Superior temporal gyrus (tissue), 1 donor: Measurements from ENCODE around the gene GCK.
A peak's percentile ranks its signal among the peaks of the same experiment; 100 is the strongest.
"Not testable (repeated sequence)": the region's sequence is repeated elsewhere in the genome, so short reads cannot be mapped to it uniquely, and the experiment has no call there.

Experiments used
- DNase-seq: peaks from one replicate; pipeline ENCODE4 v3.0.0-alpha.2; 2016; ENCODE audit errors: extremely low spot score

Gene GCK

DNA sequence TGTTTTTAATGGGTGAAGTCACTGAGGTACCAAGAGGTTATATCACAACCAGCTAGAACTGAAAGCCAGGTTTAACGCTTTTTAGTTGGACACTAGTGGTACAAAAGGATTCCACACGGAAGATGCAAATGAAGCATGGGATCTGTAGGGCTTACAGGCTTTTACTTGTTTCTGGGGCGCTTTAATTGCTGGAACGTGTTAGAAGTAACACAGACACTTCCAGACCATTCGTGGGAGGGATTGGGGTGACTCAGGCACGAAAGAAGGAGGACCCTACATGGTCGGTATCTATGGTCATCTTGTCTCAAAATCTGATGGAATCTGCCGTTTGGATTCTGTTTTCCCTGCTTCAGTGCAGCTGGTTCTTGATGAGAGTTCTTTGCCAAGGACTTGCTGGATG lies 12.6 kb upstream of the GCK start:
- no peak for DNase-seq

DNA sequence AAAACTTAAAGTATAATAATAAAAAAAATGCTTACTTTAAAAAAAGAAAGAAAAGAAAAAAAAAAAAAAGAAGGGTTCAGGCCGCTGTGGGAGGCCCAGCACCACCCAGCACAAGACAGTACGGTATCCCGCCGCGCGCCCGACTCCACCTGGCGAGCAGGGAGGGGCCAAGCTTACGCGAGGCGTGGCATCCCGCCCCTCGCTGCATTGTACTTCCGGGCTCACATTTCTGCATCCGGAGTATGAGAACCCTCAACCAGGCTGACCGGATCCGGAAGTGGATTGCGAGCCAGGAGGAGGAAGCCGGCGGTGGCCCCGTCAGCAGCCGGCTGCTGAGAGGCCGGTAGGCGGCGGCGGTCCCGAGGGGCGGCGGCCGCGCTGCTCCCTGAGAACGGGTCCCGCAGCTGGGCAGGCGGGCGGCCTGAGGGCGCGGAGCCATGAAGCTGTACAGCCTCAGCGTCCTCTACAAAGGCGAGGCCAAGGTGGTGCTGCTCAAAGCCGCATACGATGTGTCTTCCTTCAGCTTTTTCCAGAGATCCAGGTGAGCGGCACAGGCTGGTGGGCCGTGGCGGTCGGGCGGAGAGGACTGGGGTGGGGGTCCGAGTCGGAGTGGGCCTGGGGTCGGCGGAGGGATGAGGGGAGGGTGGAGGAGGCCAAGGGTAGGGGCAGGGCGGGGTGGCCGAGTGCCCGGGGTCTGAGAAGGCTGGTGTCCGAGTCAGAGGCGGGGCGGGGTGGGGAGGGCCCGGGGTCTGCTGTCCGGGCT lies 11.6 kb upstream of the GCK start, which contains the start of gene YKT6:
Gene YKT6, plus strand, starts transcription at position 280 of the 763 bp plus-strand sequence. Its CDS starts 158 bp downstream, at position 438.
- DNase-seq: peak; percentile 96

DNA sequence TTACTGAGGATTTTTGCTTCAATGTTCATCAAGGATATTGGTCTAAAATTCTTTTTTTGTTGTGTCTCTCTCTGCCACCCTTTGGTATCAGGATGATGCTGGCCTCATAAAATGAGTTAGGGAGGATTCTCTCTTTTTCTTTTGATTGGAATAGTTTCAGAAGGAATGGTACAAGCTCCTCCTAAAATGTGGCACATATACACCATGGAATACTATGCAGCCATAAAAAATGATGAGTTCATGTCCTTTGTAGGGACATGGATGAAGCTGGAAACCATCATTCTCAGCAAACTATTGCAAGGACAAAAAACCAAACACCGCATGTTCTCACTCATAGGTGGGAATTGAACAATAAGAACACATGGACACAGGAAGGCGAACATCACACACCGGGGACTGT lies 10.9 kb upstream of the GCK start:
- not testable (repeated sequence) for DNase-seq

- DNase-seq: no peak
These were observed 8.2 kb upstream of the GCK start for GRCh38 chr7:44197474-44197873.

- peak; percentile 73 for DNase-seq
These were observed 7.2 kb upstream of the GCK start for GRCh38 chr7:44196450-44196872.

DNA sequence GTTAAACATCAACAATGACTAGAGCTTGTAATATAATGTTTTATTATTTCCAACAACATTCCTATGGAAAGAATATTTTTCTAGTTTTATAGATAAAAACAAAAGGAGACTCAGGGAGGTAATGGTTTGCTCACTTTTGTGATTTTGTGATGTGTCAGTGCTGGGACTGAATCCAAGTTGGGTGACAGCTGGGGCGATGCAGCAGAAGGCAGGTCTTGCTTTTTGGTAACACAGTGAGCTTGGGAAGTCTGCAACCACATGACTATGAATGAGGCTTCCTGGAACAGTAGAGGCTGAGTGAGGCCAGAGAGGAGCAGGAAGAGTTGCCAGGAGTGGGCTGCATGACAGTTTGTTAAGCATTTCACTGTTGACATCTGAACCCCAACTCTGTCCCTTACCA lies 6.7 kb upstream of the GCK start:
- peak; percentile 25 for DNase-seq

DNA sequence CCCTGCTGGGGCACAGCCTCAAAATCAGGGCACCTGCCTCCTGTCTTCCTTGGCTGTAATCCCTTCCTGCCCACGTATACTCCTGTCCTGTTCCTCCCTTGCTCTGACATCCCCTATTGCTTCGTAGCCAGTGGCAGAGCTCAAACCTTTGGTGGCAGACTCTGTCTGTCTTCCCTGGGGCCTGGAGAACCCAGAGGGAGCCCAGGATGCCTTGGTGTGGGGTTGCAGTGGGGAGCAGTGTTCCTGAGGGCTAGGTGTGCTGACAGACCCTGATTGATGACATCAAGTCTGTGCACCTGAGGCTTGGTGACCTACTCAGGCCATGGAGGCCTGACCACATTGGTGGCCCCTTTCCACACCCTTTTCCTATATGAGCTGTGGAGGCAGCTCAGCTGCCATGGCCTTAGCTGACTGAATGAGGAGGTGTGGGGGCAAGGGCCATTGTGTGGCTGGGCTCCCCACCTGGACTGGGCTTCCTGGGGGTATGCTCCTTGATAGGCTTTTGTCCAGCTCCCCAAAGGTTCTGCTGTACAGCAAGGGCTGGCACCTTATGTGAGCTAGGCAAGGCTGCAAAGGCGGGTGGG lies 5.4 kb upstream of the GCK start:
- no peak for DNase-seq

GRCh38 chr7:44194069-44194468 lies 4.8 kb upstream of the GCK start:
- no peak for DNase-seq

GRCh38 chr7:44193011-44193802 lies 4.0 kb upstream of the GCK start:
- DNase-seq: no peak

DNA sequence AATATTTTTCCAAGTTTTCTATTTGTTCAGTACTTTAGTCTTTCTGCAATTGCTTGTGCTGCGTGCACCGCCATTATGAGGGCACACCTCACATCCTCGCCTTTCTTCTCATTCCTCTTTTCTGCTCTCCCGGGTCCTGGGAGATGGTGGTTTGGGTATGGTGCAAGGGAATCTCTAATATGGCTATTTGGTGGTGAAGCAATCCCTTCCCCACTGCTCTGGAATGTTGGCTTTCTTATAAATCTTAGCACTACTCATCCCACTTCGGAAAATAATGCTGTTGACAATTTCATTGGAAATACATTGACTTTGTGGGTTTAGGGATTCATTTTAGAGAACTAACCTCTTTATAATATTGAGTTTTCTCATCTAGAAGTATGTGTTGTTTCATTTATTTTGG lies 1.9 kb upstream of the GCK start:
- DNase-seq: no peak

- no peak for DNase-seq
These were observed 994 bp upstream of the GCK start for GRCh38 chr7:44189993-44190872.

GRCh38 chr7:44188480-44189225 lies 586 bp downstream of the GCK start:
- no peak for DNase-seq

DNA sequence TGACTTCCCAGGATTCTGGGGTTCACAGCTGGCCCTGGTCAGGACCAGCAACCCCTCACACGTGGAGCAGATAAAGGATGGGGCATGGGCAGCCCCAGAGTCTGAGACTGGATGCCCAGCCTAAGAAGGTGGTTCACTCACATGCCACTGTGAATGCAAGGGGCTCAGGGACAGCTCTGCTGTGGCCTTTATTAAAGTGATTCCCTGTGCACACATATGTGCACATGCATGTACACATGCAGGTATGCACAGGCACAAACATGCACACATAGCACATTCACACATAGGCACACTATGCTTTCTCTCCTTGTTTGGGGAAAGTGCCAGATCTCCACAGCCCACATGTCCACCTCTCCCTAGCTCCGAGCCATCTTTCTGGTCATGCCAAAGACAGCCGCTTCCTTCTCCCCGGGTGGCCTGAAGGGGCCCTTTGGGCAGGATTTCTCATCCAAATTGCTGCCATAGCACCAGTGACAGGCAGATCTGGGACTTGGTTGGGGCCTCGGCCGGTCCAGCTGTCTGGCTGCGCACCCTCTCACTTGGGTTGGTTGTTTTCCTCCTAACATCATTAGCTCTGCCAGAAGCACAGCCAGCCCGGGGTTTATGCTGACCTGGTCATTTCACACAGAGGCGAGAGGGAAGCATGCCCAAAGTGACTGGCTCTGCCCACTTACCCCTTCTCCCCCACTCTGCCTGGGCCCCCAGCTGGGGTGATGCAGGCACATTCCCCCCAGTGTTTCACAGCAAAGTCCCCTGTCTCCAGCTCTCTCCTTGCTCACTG lies 1.4 kb downstream of the GCK start:
- DNase-seq: no peak

DNA sequence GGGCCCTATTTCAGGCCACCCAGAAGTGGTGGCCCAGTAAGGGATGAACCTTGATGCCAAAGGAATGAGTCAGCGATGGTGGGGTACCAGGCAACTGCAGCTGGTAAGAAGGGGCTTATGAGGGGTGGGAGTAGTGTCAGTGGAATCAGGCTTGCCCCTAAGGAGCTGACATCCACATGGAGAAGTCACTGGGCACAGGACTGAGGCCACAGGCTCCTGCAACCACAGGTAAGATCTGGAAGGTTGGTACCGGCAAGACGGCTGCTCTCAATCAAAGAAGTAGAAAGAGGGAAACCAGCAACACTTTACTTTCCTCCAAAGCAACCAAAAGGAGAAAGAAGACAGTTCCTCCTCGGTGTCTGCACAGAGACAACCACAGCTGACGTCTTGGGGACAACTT lies 2.5 kb downstream of the GCK start:
- no peak for DNase-seq

DNA sequence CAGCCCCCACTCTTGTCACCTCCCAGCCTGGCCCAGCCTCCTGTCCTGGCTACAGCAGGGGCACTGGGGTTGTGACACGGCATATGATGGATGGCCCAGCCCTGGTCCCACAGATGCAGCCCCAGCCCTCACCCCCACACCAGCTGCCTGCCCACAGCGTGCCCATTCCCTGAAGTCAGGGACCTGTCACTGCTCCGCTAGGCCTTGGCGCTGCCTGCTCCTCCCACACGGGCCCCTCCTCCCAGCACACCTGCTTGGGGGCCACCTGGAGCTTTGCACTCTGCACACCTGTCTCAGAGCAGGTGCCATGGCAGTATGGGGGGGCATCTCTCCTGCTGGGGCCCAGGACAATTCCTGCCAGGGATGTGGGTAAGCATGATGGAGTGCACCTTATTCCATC lies 3.5 kb downstream of the GCK start:
- no peak for DNase-seq

GRCh38 chr7:44184873-44185446 lies 4.3 kb downstream of the GCK start:
- no peak for DNase-seq

DNA sequence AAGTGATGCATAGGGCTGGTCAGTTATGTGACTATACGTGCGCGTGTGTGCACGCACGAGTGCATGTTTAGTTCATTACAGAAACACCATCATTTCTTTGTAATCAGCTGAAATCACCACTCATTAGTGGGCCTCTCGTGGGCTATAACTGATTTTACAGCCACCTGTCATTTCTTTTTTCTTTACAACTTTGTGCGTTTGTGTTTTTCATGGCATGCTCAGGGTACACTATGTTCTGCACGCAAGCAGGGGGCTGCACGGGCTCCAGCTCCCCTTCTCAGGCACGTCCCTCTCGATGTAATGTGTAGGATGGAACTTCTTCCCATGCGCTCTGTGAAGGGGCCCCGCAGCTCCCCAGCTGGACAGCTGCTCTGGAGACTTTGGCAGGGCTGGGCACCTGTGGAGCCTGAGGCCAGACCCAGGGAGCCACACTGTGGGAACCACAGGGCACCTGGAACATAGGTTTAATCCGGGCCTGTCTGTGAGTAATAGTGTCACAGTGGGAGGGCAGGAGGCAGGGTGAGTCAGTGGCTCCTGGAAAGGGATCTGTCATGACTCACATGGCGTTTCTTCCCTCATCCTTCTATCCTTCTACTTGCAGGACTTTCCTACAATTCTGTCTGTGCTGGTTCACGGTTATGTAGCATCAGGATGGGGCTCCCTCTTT lies 4.9 kb downstream of the GCK start:
- no peak for DNase-seq

DNA sequence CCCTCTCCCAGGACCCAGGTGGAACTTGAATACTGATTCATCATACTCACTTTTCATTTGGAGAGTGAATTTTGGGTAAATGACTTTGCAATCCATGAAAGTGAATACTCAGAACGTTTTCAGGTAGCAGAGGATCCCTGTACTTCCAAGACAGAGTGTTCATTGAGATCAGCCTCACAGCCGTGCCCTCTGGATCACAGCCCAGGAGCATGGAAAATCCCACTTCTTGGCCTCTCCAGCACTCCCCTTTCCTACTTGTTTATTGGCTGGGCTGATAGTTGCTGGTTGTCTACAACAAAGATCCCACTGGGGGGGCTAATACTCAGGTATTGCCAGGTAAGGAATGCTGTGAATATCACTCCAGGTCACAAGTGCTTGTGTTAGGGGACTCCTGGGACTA lies 5.9 kb downstream of the GCK start:
- no peak for DNase-seq

DNA sequence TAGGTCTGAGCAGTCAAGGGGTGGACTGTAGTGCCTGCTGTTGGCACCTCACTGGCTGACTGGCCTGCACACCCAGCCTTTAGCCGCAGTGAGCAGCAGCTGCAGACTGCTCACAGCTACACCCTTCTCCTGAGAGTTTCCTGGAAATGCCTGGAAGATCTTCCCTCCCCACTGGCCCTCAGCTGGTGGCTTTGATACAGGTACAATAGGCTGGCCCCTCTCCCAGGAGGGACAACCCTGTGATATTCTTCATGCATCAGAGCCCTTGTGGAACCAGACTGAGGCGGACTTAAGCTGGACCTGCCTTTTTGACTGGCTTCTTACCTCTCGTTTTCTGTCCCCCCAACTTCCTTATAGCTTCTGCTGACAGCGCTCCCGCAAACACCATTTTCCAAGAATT lies 6.4 kb downstream of the GCK start:
- DNase-seq: no peak
